Smooth muscle cell (in vitro differentiated cells): ENCODE results near the gene ITK. TPM values are rescaled to one million over a fixed set of nuclear protein-coding genes. Genes with fewer than 3 reads are reported as not detected.

Experiments
- DNase-seq: peaks from one replicate; lab custom pipeline; 2025; ENCODE audit not compliant: unreplicated experiment; lab: John Stamatoyannopoulos, UW
- H2AFZ ChIP-seq: fragments of 200-600 bp; sonication (generic); 2 replicates; pipeline ENCODE4 v1.6.0; 2016; ENCODE audit warnings: antibody characterized with exemption, low read depth, mild to moderate bottlenecking
- H3F3A ChIP-seq: fragments of 200-600 bp; sonication (generic); 2 replicates; pipeline ENCODE4 v1.6.0; 2017; ENCODE audit warnings: antibody characterized with exemption, low read depth
- H3K27ac ChIP-seq: fragments of 200-600 bp; sonication (generic); 2 replicates; pipeline ENCODE4 v1.5.1; 2016; ENCODE audit warnings: low read depth, mild to moderate bottlenecking
- H3K27me3 ChIP-seq: fragments of 200-600 bp; sonication (generic); 2 replicates; pipeline ENCODE4 v1.6.1; 2016; ENCODE audit warnings: low read depth, mild to moderate bottlenecking
- H3K36me3 ChIP-seq: fragments of 200-600 bp; sonication (generic); 2 replicates; pipeline ENCODE4 v1.5.1; 2016; ENCODE audit warnings: low read depth
- H3K4me1 ChIP-seq: fragments of 200-600 bp; sonication (generic); 2 replicates; pipeline ENCODE4 v1.5.1; 2016; ENCODE audit warnings: low read depth
- H3K4me2 ChIP-seq: fragments of 200-600 bp; sonication (generic); 2 replicates; pipeline ENCODE4 v1.6.0; 2016; ENCODE audit warnings: mild to moderate bottlenecking
- H3K4me3 ChIP-seq: fragments of 200-600 bp; sonication (generic); 2 replicates; pipeline ENCODE4 v1.5.1; 2016; ENCODE audit warnings: mild to moderate bottlenecking
- H3K79me2 ChIP-seq: fragments of 200-600 bp; sonication (generic); 2 replicates; pipeline ENCODE4 v1.6.0; 2016; ENCODE audit warnings: low read depth, mild to moderate bottlenecking
- H3K9ac ChIP-seq: fragments of 200-600 bp; sonication (generic); 2 replicates; pipeline ENCODE4 v1.6.0; 2016; ENCODE audit warnings: low read depth
- H3K9me3 ChIP-seq: fragments of 200-600 bp; sonication (generic); replicated peaks from 2 replicates; pipeline ENCODE4 v1.5.1; 2016; ENCODE audit warnings: low read depth
- H4K20me1 ChIP-seq: fragments of 200-600 bp; sonication (generic); 2 replicates; pipeline ENCODE4 v1.6.0; 2016; ENCODE audit warnings: low read depth
- CTCF ChIP-seq: fragments of 200-600 bp; sonication (generic); IDR thresholded peaks from 2 replicates; pipeline ENCODE4 v1.5.1; 2017; ENCODE audit warnings: borderline replicate concordance, mild to moderate bottlenecking, antibody characterized with exemption; ENCODE audit not compliant: insufficient read depth, poor library complexity, severe bottlenecking
- WGBS: methylation state at CpG from one replicate; pipeline ENCODE4 v1.1.7; 2016; ENCODE audit warnings: low lambda C conversion rate; 5-methylcytosine and 5-hydroxymethylcytosine counted together
- polyA plus RNA-seq: library from polyadenylated mRNA; unstranded; fragments of >200 nt; fragmentation: Nextera tagmentation; extraction: Ambion mirVana; gene quantifications from 2 replicates; pipeline ENCODE4 v1.2.1, GENCODE V29; 2016
- total RNA-seq: library from RNA; depleted of rRNA; stranded (reverse); fragments of >200 nt; gene quantifications from 2 replicates; pipeline ENCODE4 v1.2.3, GENCODE V29; 2014

Gene ITK
- total and polyA plus RNA-seq, 2 experiments from 2014 or later: 0.97 to 1.8 TPM

- Histone ChIP-seq H3K79me2 (no peaks in the 10 kb centered on the region), H3K36me3 (no peaks in the 10 kb centered on the region), H4K20me1 (no peaks in the 10 kb centered on the region), H3K27ac (no peak overlapping the region), H3F3A (no peaks in the 10 kb centered on the region), H3K27me3 (peaks cover 44% of the 10 kb centered on the region), H3K4me3 (no peak overlapping the region), H3K9me3 (no peaks in the 10 kb centered on the region), H3K4me2 (no peak overlapping the region), H3K9ac (no peak overlapping the region), H2AFZ (no peak overlapping the region), H3K4me1 (peaks cover 11% of the 10 kb centered on the region)
- WGBS: 82% methylated on average over 7 of the region's 7 CpGs
- TF ChIP-seq CTCF: no peak
- DNase-seq: no peak
Measured at GRCh38 chr5:157263496-157264090, 83.0 kb downstream of the ITK start.

GRCh38 chr5:157265714-157266285 is 85.2 kb downstream of the ITK start, which contains the start of gene CYFIP2:
Gene CYFIP2 (plus strand): TSS chr5:157266123. CDS start chr5:157285362, 19,239 bp downstream.
- peaks cover 44% of the 10 kb centered on the region for H3K27me3 ChIP-seq
- DNase-seq: no peak
- H3K9me3 ChIP-seq: no peaks in the 10 kb centered on the region
- H3K9ac ChIP-seq: no peak within 1 kb of the TSS
- H3K4me3 ChIP-seq: peak within 1 kb of the TSS; percentile 85
- H3K4me1 ChIP-seq: peaks cover 17% of the 10 kb centered on the region
- H3K4me2 ChIP-seq: peak within 1 kb of the TSS; percentile 95
- no peaks in the 10 kb centered on the region for H3K79me2 ChIP-seq
- H3K36me3 ChIP-seq: no peaks in the 10 kb centered on the region
- H2AFZ ChIP-seq: peak within 1 kb of the TSS; percentile 99
- TF ChIP-seq CTCF: no peak
- 1% methylated on average over 16 of the region's 58 CpGs for WGBS
- no peaks in the 10 kb centered on the region for H4K20me1 ChIP-seq
- no peak within 1 kb of the TSS for H3K27ac ChIP-seq
- H3F3A ChIP-seq: no peaks in the 10 kb centered on the region

GRCh38 chr5:157266286-157267007 is 85.8 kb downstream of the ITK start:
- Histone ChIP-seq H3K27ac (no peak overlapping the region), H3K4me1 (peaks cover 17% of the 10 kb centered on the region), H2AFZ (peak overlapping the region; percentile 75), H3K9ac (no peak overlapping the region), H3K4me2 (peak overlapping the region; percentile 95), H3K9me3 (no peaks in the 10 kb centered on the region), H3K4me3 (peak overlapping the region; percentile 85), H3K27me3 (peaks cover 39% of the 10 kb centered on the region), H3K36me3 (no peaks in the 10 kb centered on the region), H4K20me1 (no peaks in the 10 kb centered on the region), H3K79me2 (no peaks in the 10 kb centered on the region), H3F3A (no peaks in the 10 kb centered on the region)
- no peak for DNase-seq
- TF ChIP-seq CTCF: peak; percentile 13
- 5% methylated on average over 36 of the region's 62 CpGs for WGBS
